ENCODE data around the gene GMEB2.
"Not testable (repeated sequence)": the region's sequence is repeated elsewhere in the genome, so short reads cannot be mapped to it uniquely, and the experiment has no call there.

GMEB2 gene

DNA sequence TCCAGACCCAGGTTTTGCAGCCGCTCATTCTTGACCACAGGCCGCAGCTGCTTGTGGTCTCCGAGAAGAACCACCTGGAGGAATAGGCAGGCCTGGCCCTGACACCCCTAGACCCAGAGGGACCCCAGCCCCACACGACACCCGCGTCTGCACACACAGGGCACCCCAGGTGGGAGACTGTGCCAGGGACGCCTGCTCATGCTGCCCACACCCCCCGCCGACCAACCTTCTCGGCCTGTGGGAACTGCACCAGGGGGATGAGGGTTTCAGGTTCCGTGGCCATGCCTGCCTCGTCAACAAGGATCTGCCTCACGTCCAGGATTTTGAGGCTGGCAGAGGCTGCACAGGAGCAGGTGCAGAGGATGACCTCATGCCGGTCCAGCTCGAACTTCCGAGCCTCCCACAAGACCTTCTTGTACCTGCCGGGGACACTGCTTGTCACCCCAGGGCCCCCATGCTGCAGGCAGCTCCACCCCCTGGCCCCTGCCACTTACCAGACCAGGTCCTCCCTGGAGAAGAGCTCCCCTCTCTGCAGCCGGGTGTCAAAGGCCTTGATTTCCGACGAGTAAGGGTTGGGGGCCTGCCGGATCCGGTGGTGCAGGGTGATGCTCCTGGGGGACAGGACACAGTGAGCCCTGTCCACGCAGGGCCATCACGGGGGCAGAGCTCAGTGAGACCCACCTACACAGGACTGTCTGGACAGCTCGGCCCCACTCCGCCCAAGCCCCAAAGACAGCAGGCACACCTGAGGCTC lies 65.9 kb downstream of the GMEB2 start:
- no peak overlapping the region for H3K4me3 Mint-ChIP-seq

DNA sequence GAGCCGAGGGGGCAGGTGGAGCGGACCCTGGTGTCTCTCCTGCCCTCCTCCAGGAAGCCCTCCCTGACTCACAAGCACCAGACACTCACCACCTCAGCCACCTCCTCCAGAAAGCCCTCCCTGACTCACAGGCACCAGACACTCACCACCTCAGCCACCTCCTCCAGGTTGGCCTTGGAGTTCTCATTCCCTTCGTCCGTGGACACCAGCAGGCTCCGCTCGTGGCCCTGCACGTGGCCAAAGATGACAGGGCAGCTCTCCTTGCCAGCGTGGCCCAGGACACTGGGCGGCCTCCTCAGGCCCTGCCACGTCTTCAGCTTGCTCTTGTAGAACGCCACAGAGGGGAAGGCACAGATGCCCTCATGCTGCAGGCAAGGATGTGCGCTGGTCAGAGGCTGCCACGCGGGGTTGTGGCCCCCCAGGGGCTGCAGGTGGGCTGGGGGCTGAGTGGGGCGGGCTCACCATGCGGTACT lies 66.5 kb downstream of the GMEB2 start:
- no peak overlapping the region for H3K4me3 Mint-ChIP-seq
- no peak overlapping the region for H3K27ac Mint-ChIP-seq
- no peaks in the 10 kb centered on the region for H3K27me3 Mint-ChIP-seq
- DNase-seq (no peak), ATAC-seq (no peak)
- no peaks in the 10 kb centered on the region for H3K9me3 Mint-ChIP-seq
- H3K4me1 Mint-ChIP-seq: peaks cover 5% of the 10 kb centered on the region

More for the DNA sequence above, 65.9 kb downstream of the GMEB2 start:
- ATAC-seq (no peak), DNase-seq (no peak)
- H3K27ac Mint-ChIP-seq: no peak overlapping the region
- peaks cover 5% of the 10 kb centered on the region for H3K4me1 Mint-ChIP-seq
- H3K9me3 Mint-ChIP-seq: no peaks in the 10 kb centered on the region
- no peaks in the 10 kb centered on the region for H3K27me3 Mint-ChIP-seq

DNA sequence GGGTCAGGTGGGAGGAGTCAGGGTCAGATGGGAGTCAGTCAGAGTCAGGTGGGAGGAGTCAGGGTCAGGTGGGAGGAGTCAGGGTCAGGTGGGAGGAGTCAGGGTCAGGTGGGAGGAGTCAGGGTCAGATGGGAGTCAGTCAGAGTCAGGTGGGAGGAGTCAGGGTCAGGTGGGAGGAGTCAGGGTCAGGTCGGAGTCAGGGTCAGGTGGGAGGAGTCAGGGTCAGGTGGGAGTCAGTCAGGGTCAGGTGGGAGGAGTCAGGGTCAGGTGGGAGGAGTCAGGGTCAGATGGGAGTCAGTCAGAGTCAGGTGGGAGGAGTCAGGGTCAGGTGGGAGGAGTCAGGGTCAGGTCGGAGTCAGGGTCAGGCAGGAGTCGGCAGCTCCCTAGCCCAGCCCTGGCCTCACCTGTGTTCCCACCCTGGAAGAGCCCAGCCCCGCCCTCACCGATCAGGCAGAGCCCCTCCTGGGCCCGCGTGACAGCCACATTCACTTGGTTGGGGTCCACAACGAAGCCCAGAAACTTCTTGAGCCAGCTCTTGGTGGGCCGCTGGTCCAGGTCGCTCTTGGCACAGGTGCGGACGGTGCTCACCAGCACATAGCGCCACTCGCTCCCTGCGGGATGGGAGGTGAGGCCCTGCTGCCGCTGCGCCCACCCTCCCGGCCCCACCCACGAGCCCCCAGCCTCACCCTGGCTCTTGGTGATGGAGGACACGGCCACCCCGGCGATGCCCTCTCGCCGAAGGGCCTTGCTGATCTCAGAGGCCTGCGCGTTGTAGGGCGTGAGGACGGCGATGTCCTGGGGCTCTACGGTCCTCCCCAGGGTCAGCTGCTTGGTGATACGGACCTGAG lies 67.2 kb downstream of the GMEB2 start:
- not testable (repeated sequence) for H3K27ac Mint-ChIP-seq, H3K27me3 Mint-ChIP-seq, H3K9me3 Mint-ChIP-seq, H3K4me3 Mint-ChIP-seq, ATAC-seq, H3K4me1 Mint-ChIP-seq, DNase-seq

DNA sequence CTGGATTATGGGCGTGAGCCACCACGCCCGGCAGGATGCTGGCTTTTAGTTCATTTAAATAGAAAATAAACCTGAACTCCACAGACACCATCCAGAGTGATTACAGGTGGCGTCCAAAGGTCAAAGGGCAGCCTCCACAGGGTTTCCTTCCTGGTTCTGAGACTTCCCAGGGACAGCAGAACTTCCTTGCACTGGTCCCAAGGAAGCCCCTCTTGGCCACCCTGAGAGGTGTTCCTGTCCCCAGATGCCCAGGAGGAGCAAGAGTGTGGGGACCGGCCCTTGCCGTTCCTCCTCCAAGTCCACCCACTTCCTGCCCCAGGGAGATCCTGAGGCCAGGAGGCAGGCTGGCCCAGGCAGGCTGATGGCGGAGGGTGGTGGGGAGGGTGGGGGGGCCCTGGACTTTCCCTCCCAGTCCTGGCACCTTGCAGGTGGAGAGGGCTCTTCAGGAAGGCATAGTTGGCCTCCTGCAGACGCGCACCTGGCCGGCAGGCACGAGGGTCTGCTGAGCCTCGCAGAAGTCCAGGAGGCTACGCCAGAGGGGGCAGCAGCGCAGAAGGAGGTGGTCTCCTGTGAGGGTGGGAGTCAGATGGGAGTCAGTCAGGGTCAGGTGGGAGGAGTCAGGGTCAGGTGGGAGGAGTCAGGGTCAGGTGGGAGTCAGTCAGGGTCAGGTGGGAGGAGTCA lies 68.0 kb downstream of the GMEB2 start:
- Mint-ChIP-seq H3K9me3 (no peaks in the 10 kb centered on the region), H3K4me3 (no peak overlapping the region), H3K27ac (no peak overlapping the region), H3K27me3 (no peaks in the 10 kb centered on the region), H3K4me1 (peaks cover 15% of the 10 kb centered on the region)
- DNase-seq: no peak
- no peak for ATAC-seq

DNA sequence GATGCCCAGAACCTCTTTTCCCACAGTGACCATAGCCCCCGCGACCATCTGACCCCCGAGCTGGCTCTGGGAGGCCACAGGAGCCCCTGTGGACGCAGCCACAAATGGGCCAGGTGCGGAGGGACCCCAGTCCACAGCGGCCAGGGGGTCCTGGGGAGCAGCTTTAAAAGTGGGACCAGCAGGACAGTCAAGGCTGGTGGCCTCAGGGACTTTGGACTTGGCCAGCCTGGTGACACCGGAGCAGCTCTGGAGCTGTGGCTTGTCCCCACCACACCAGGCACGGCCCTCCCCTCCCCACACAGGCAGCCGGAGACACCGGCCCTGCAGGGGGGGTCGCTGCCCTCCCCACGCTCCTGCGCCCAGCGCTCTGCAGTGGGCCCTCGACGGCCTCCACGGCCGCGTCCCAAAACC lies 69.4 kb downstream of the GMEB2 start:
- Mint-ChIP-seq H3K9me3 (no peaks in the 10 kb centered on the region), H3K4me1 (peaks cover 26% of the 10 kb centered on the region), H3K27me3 (no peaks in the 10 kb centered on the region), H3K27ac (no peak overlapping the region), H3K4me3 (no peak overlapping the region)
- DNase-seq: no peak
- ATAC-seq: no peak

DNA sequence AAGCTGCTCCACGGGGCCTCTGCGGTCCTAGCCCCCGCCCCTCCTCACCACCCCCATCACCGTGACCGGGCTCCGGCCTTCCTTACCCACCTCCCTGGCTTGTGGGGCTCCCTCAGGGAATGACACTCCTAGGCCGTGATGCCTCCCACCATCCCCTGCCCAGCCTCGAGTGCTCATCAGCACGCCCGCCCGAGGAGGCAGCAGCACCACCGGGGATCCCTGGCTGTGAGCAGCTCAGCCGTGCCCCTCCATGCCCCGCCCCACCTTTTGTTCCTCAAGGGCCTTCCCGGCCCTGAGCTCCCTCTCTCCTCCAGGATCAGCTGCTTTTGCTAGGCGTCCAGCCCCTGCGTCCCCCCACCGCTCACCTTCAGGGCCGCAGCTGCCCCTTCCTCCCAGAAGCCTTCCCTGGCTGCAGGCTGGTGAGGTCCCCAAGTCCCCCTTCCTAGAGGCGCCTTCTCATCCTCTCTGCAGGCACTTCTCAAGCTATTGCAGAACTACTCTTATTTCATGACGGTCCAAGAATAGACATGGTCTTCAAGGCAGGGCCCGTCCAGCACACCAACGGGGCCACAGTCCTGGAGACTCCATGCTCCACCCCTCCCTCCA lies 69.9 kb downstream of the GMEB2 start:
- Mint-ChIP-seq H3K4me1 (peaks cover 31% of the 10 kb centered on the region), H3K27ac (no peak overlapping the region), H3K27me3 (no peaks in the 10 kb centered on the region), H3K9me3 (no peaks in the 10 kb centered on the region), H3K4me3 (no peak overlapping the region)
- ATAC-seq (no peak), DNase-seq (no peak)

DNA sequence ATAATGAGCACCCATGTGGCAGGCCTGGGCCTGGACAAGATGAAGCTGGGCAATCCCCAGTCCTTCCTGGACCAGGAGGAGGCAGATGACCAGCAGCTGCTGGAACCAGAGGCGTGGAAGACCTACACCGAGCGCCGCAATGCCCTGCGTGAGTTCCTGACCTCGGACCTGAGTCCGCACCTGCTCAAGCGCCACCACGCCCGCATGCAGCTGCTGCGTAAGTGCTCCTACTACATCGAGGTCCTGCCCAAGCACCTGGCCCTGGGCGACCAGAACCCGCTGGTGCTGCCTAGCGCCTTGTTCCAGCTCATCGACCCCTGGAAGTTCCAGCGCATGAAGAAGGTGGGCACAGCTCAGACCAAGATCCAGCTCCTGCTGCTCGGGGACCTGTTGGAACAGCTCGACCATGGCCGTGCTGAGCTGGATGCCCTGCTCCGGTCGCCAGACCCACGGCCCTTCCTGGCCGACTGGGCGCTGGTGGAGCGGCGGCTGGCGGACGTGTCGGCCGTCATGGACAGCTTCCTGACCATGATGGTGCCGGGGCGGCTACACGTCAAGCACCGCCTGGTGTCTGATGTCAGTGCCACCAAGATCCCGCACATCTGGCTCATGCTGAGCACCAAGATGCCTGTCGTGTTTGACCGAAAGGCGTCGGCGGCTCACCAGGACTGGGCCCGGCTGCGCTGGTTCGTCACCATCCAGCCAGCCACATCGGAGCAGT lies 71.1 kb downstream of the GMEB2 start:
- no peak overlapping the region for H3K4me3 Mint-ChIP-seq
- peaks cover 33% of the 10 kb centered on the region for H3K4me1 Mint-ChIP-seq
- H3K27me3 Mint-ChIP-seq: peaks cover 5% of the 10 kb centered on the region
- no peak overlapping the region for H3K27ac Mint-ChIP-seq
- no peak for ATAC-seq
- no peak for DNase-seq
- no peaks in the 10 kb centered on the region for H3K9me3 Mint-ChIP-seq

DNA sequence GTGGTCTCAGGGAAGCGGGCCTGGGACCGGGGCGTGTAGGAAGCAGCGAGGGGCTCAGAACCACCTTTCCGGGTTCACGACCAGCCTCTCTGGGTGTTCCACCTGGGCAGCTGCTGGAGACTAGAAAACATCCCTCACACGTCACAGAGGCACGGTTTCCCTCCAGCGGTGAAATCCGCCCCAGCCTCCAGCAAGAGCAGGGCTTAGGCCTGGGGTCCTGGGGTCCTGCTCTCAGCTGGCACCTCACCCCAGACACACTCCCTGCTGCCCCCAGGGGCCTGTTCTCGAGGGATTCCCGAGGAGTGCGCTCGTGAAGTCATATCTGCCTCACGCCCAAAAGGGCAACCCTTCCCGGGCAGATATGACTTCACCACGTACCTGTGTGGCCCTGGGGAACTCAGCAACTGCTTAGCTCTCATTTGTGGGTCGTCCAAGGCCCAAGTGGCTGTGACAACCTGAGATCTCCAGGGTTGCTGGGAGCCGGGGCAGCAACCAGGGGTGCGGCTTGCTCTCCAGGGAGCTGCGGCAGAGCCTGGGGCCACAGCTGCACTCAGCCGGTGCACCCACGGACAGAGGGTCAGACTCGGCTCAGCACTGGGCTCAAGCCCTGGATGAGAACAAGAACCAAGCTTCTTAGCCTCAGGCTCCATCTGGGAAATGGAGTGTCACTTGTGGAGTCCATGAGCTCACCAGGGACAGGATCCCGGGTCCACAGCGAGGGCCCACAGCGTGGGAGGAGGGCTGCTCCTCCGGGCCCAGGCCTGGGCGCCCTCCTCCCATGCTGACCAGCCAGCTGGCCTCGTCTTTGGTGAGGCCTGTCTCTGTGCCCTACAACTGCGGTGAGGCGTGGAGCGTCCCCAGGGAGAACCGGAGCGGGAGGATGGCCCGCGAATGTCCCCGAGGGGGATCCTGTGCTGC lies 72.3 kb downstream of the GMEB2 start:
- DNase-seq: peak in 1 of 2 donors; percentile 33
- H3K4me3 Mint-ChIP-seq: peak overlapping the region; percentile 60 to 85
- H3K27me3 Mint-ChIP-seq: peaks cover 17% of the 10 kb centered on the region
- peaks cover 36% of the 10 kb centered on the region for H3K4me1 Mint-ChIP-seq
- no peak for ATAC-seq
- no peaks in the 10 kb centered on the region for H3K9me3 Mint-ChIP-seq
- peak overlapping the region in 1 of 2 donors; percentile 59 for H3K27ac Mint-ChIP-seq

DNA sequence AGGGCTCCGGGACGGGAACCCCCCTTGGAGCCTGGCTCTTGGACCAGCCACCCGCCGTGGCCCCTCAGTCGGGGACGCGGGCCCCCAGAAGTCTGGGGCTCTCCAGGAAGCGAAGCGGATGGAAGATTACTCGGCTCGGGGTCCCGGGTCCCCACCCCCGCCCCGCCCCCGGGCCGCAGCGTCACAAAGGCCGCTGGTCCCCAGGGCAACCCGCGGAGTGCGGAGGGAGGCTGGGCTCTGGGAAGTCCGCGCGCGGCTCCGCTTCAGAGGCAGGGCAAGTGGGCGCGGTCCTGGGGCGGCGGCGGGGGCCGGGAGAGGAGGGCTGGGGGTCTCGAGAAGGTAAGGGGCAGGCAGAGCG lies 73.0 kb downstream of the GMEB2 start, which contains the start of gene FNDC11:
Gene FNDC11 (plus strand): TSS at position 227 of the 358 bp plus-strand sequence. CDS start 1,505 bp downstream, outside the sequence.
- peak within 1 kb of the TSS in 1 of 2 donors; percentile 59 for H3K27ac Mint-ChIP-seq
- ATAC-seq: peak; percentile 36
- H3K9me3 Mint-ChIP-seq: no peaks in the 10 kb centered on the region
- H3K27me3 Mint-ChIP-seq: peaks cover 24% of the 10 kb centered on the region
- H3K4me3 Mint-ChIP-seq: peak within 1 kb of the TSS; percentile 60 to 85
- peaks cover 41% of the 10 kb centered on the region for H3K4me1 Mint-ChIP-seq
- no peak for DNase-seq

DNA sequence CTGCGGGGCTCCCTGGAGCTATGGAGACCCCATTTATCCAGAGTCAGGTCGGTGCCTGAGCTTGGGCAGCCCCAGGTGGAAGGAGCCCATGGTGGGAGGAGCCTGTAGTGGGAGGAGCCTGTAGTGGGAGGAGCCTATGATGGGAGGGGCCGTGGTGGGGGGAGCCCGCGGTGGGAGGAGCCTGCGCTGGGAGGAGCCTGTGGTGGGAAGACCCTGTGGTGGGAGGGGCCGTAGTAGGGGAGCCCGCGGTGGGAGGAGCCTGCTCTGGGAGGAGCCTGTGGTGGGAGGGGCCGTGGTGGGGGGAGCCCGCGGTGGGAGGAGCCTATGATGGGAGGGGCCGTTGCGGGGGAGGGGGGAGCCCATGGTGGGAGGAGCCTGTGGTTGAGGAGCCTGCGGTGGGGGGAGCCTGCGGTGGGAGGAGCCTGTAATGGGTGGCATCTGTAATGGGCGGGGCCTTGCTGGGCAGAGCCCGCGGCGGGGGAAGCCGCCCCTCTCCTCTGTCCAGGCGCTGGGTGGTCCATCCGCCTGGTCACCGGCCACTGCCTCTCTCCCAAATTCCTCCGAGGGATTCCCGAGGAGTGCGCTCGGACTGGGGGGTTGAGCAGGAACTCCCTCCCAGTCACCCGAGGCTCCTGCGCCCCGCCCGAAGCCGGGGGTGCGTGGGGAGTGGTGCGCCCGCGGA lies 73.5 kb downstream of the GMEB2 start:
- ATAC-seq: peak; percentile 71
- Mint-ChIP-seq H3K9me3 (no peaks in the 10 kb centered on the region), H3K4me1 (peaks cover 41% of the 10 kb centered on the region), H3K27ac (peak overlapping the region in 1 of 2 donors; percentile 48), H3K4me3 (peak overlapping the region; percentile 60 to 85), H3K27me3 (peaks cover 29% of the 10 kb centered on the region)
- peak; percentile 91 to 98 for DNase-seq

DNA sequence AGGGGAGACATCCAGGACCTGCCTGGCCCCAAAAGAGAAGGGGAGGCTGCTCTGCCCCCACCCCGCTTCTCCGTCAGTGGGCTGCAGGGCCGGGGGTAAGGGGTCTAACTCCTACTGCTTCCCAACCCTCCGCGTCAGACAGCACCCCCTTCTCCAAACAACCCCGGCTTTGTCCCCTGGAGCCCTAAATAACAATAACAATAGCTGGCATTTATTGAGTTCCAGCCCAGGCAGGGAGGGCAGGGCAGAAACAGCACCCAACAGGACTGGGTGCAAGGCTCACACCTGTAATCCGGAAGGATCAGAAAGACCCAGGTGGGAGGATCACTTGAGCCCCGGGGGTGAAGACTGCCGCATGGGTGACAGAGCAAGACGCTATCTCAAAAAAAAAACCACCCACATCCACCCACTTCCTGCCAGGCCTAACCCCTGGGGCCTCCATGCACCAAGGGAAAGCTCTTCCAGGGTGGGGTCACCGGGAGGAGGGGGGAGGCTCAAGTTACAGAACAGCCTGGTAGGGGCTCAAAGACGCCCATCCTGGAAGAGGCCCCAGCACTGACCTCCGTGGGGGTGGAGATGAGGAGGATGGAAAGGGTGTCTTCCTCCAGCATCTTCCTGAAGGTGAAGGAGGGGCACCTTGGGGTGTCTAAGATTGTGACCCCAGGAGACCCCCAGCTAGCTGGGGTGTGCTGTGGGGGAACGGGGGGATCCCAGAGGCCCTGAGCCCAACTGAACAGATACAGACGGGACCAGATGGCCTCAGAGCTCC lies 74.2 kb downstream of the GMEB2 start:
- H3K27ac Mint-ChIP-seq: peak overlapping the region in 1 of 2 donors; percentile 80
- DNase-seq (peak in 1 of 2 donors; percentile 68), ATAC-seq (peak; percentile 68)
- H3K27me3 Mint-ChIP-seq: peaks cover 31% of the 10 kb centered on the region
- H3K4me3 Mint-ChIP-seq: peak overlapping the region; percentile 60 to 85
- H3K4me1 Mint-ChIP-seq: peaks cover 41% of the 10 kb centered on the region
- H3K9me3 Mint-ChIP-seq: no peaks in the 10 kb centered on the region

DNA sequence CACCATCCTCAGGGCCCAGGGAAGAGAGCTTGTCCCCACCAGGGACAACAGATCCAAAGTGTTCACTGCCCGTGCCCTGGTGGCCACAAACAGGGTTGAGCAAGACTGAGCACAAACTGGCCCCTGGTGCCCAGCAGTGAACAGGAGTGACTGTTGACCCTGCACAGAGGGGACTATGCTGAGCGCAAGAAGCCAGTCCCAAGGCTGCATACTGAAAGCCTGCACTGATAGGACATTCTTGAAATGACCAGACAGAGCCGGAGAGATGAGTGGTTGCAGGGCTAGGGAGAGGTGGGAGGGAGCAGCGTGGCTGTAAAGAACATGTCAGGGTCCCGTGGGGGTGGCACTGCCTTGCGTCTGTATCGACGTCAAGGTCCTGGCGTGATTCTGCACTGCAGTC lies 75.8 kb downstream of the GMEB2 start:
- Mint-ChIP-seq H3K27me3 (peaks cover 38% of the 10 kb centered on the region), H3K27ac (no peak overlapping the region), H3K4me1 (peaks cover 47% of the 10 kb centered on the region), H3K4me3 (no peak overlapping the region), H3K9me3 (no peaks in the 10 kb centered on the region)
- ATAC-seq: no peak
- no peak for DNase-seq

All from stimulated activated naive CD8-positive, alpha-beta T cell treated with anti-CD3 and anti-CD28 coated beads, Interleukin-15, amount 100 ng/mL, for 72 hours (primary cell).